Peyer's patch (tissue), 4 donors: Measurements from ENCODE around the gene CNTN5.

Source experiments
- CTCF ChIP-seq, 6 experiments: fragments of 450-650 bp in 4 of 6; fragments of 200-600 bp in 2 of 6; sonication (generic) in 1 of 6; IDR thresholded peaks; one replicate each; pipeline ENCODE4 v1.5.1; 2017 to 2019; ENCODE audit warnings: antibody characterized with exemption in 6 of 6, mild to moderate bottlenecking in 3 of 6, moderate library complexity in 1 of 6
- POLR2A ChIP-seq, 2 donors: fragments of 450-650 bp; IDR thresholded peaks; one replicate each; pipeline ENCODE4 v1.5.1; 2017; ENCODE audit warnings: antibody characterized with exemption in 2 of 2, mild to moderate bottlenecking in 2 of 2, moderate library complexity in 2 of 2

DNA sequence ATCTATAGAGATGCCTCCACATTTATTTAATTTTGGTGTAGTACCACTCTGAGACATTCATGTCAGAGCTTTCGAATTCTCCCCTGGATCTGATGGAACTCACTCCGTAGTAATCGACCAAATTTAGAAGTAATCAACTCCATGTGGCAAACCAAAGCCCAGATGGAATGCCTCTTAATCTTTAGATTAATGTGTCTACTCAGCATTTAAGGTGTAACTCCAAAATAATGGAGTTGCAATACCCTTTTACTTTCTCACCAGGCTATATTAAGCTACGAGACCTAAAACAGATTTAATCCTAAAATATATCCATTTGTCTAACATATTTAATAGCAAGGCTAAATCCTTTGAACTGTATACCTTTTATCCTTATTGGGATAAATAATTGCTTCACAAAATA is 473.3 kb downstream of the CNTN5 start:
- TF ChIP-seq CTCF (IDR thresholded peaks at IDR 0.05) (no peak), POLR2A (IDR thresholded peaks at IDR 0.05) (no peak)
